Measurements from ENCODE around the gene STX16. TPM values are rescaled to one million over a fixed set of nuclear protein-coding genes. Genes with fewer than 3 reads are reported as not detected.

STX16 gene
- total and polyA plus RNA-seq, 9 of the 15 experiments (the other 6 are each of a cell fraction or from before 2014, with no cell fraction given): 4.4 to 43.5 (median 14.7) TPM

GRCh38 chr20:58621906-58622548 lies 29.1 kb upstream of the STX16 start:
- H4K20me1 ChIP-seq (replicated peaks; ENCODE audit: control insufficient read depth, insufficient read depth, low read length): no peaks in the 10 kb centered on the region
- no peak overlapping the region for H3K9ac ChIP-seq (ENCODE audit: insufficient read depth in 1 of 2, low read depth in 2 of 2, low read length in 2 of 2)
- intact Hi-C loops (cut with micrococcal nuclease) (no loop called here), in situ Hi-C loops (cut with MboI) (no loop called here)
- no peak overlapping the region for H3K27ac ChIP-seq (ENCODE audit: extremely low read depth, low read depth, low read length)
- peak; percentile 23; the same call in 1 of the 3 replicates for ATAC-seq
- ChIA-PET POLR2A (interaction anchor here (0.6 to 1.1 kb wide), 5 partner anchors 11 to 1304 kb away, joined by 3 to 4 read pairs (median 3); no protein-coding TSS in a partner anchor), CTCF (ENCODE audit: low intra/inter-chr PET ratio) (no interaction called here)
- peaks cover 24 to 33% of the 10 kb centered on the region in 2 experiments for H3K4me1 ChIP-seq (replicated peaks in 1 of 2; ENCODE audit: control insufficient read depth in 2 of 2, insufficient read depth in 2 of 2, low read length in 2 of 2)
- peak; percentile 19 to 45 (median 28); a peak in 4 of 6 replicates for TF ChIP-seq CTCF (IDR thresholded peaks at IDR 0.05 in 2 of 3, conservative IDR thresholded peaks at IDR 0.05 in 1 of 3; ENCODE audit: insufficient read depth in 2 of 3, low read depth in 1 of 3, low read length in 3 of 3)
- no peak for TF ChIP-seq GABPB2 (CRISPR knock-in tag; conservative IDR thresholded peaks at IDR 0.05)
- peak; percentile 26 to 31 (median 26) for DNase-seq (ENCODE audit: extremely low read depth in 1 of 4, low spot score in 3 of 4)
- no peak overlapping the region for H3K4me3 ChIP-seq
- WGBS (ENCODE audit: insufficient coverage, low coverage, missing lambda C conversion rate): 37% methylated on average over 9 of the region's 9 CpGs
- no TSS peak for BruUV-seq (replicated peaks)
- H3K4me2 ChIP-seq (ENCODE audit: insufficient read depth, low read length): no peak overlapping the region
- peak overlapping the region; percentile 2; the same call in 1 of the 2 replicates for H2AFZ ChIP-seq (ENCODE audit: low read depth, low read length)
- peak; percentile 51 for FAIRE-seq
- no peaks in the 10 kb centered on the region for H3K79me2 ChIP-seq (ENCODE audit: control insufficient read depth, insufficient read depth, low read length)
- no peaks in the 10 kb centered on the region; the same call in 2 of the 3 replicates for H3K36me3 ChIP-seq (ENCODE audit: control insufficient read depth, insufficient read depth, low read length)
- H3K9me1 ChIP-seq (ENCODE audit: control insufficient read depth, insufficient read depth, low read length): no peaks in the 10 kb centered on the region
- no peaks in the 10 kb centered on the region for H3K9me3 ChIP-seq (replicated peaks; ENCODE audit: control insufficient read depth, insufficient read depth, low read depth, low read length)
- H3K27me3 ChIP-seq (ENCODE audit: control insufficient read depth in 2 of 2, insufficient read depth in 2 of 2, low read length in 2 of 2): peaks cover 3 to 23% of the 10 kb centered on the region in 2 experiments; a peak in 4 of 5 replicates
